Neutrophil (primary cell): ENCODE results near the gene NUP133.

Experiments used
- H3K27ac ChIP-seq: fragments of 200-600 bp; sonication (generic); 2 replicates; pipeline ENCODE4 v1.5.1; 2016; ENCODE audit warnings: mild to moderate bottlenecking, moderate library complexity
- H3K27me3 ChIP-seq: fragments of 200-600 bp; sonication (generic); 2 replicates; pipeline ENCODE4 v1.6.0; 2016; ENCODE audit warnings: mild to moderate bottlenecking
- H3K36me3 ChIP-seq: fragments of 200-600 bp; sonication (generic); 2 replicates; pipeline ENCODE4 v1.5.1; 2017
- H3K4me1 ChIP-seq, 2 experiments: fragments of 200-600 bp in 1 of 2; sonication (generic) in 1 of 2; 1 replicate in 1 of 2; 2 replicates in 1 of 2; pipeline versions ENCODE4 v1.5.1 to v1.6.1; 2013 to 2016; ENCODE audit warnings: low read depth in 1 of 2, low read length in 1 of 2, mild to moderate bottlenecking in 1 of 2, moderate library complexity in 1 of 2; ENCODE audit not compliant: control insufficient read depth in 1 of 2, insufficient read depth in 1 of 2
- H3K4me3 ChIP-seq, 2 experiments: fragments of 200-600 bp in 1 of 2; sonication (generic) in 1 of 2; 1 replicate in 1 of 2; 2 replicates in 1 of 2; pipeline ENCODE4 v1.5.1; 2013 to 2016; ENCODE audit warnings: low read depth in 1 of 2, low read length in 1 of 2, mild to moderate bottlenecking in 1 of 2, moderate library complexity in 1 of 2
- H3K9me3 ChIP-seq: fragments of 200-600 bp; sonication (generic); 2 replicates; pipeline ENCODE4 v1.5.1; 2016
- CTCF ChIP-seq: fragments of 200-600 bp; sonication (generic); IDR thresholded peaks from 2 replicates; pipeline ENCODE4 v1.5.1; 2016; ENCODE audit warnings: antibody characterized with exemption

NUP133 gene

GRCh38 chr1:229432905-229433304 lies 75.2 kb downstream of the NUP133 start:
- peaks cover 94% of the 10 kb centered on the region for H3K27me3 ChIP-seq
- H3K4me3 ChIP-seq, result no peak overlapping the region
- TF ChIP-seq CTCF, result no peak
- H3K9me3 ChIP-seq, result no peaks in the 10 kb centered on the region
- H3K4me1 ChIP-seq, result peaks cover 0 to 9% of the 10 kb centered on the region in 2 experiments
- no peak overlapping the region for H3K27ac ChIP-seq
- H3K36me3 ChIP-seq, result no peaks in the 10 kb centered on the region

- Histone ChIP-seq H3K4me3 (no peak overlapping the region), H3K9me3 (no peaks in the 10 kb centered on the region), H3K36me3 (no peaks in the 10 kb centered on the region), H3K27me3 (peaks cover 100% of the 10 kb centered on the region), H3K4me1 (peaks cover 0 to 9% of the 10 kb centered on the region in 2 experiments), H3K27ac (no peak overlapping the region)
- no peak for TF ChIP-seq CTCF
Measured at GRCh38 chr1:229432116-229432461, 76.1 kb downstream of the NUP133 start.

GRCh38 chr1:229431284-229432115 lies 76.6 kb downstream of the NUP133 start:
- peaks cover 0 to 9% of the 10 kb centered on the region in 2 experiments for H3K4me1 ChIP-seq
- H3K4me3 ChIP-seq, result no peak overlapping the region
- no peak overlapping the region for H3K27ac ChIP-seq
- H3K36me3 ChIP-seq, result no peaks in the 10 kb centered on the region
- no peaks in the 10 kb centered on the region for H3K9me3 ChIP-seq
- H3K27me3 ChIP-seq, result peaks cover 100% of the 10 kb centered on the region
- no peak for TF ChIP-seq CTCF

- peaks cover 100% of the 10 kb centered on the region for H3K27me3 ChIP-seq
- H3K36me3 ChIP-seq, result no peaks in the 10 kb centered on the region
- peaks cover 0 to 9% of the 10 kb centered on the region in 2 experiments for H3K4me1 ChIP-seq
- no peak overlapping the region for H3K27ac ChIP-seq
- no peaks in the 10 kb centered on the region for H3K9me3 ChIP-seq
- no peak for TF ChIP-seq CTCF
- H3K4me3 ChIP-seq, result no peak overlapping the region
Measured at GRCh38 chr1:229430761-229431283, 77.3 kb downstream of the NUP133 start.

GRCh38 chr1:229428256-229428655 lies 79.9 kb downstream of the NUP133 start:
- H3K4me3 ChIP-seq, result no peak overlapping the region
- H3K27me3 ChIP-seq, result peaks cover 89% of the 10 kb centered on the region
- peaks cover 0 to 9% of the 10 kb centered on the region in 2 experiments for H3K4me1 ChIP-seq
- no peaks in the 10 kb centered on the region for H3K36me3 ChIP-seq
- no peak overlapping the region for H3K27ac ChIP-seq
- no peak for TF ChIP-seq CTCF
- H3K9me3 ChIP-seq, result no peaks in the 10 kb centered on the region
